Loucy (cell line): ENCODE data around the gene GZMM.

ENCODE experiments used
- H2AFZ ChIP-seq: fragments of 200-600 bp; sonication (generic); 2 replicates; pipeline ENCODE4 v1.6.0; 2016; ENCODE audit warnings: antibody characterized with exemption, mild to moderate bottlenecking, low read length, moderate library complexity
- H3F3A ChIP-seq: fragments of 200-600 bp; 2 replicates; pipeline ENCODE4 v1.6.0; 2016; ENCODE audit warnings: antibody characterized with exemption, low read depth, mild to moderate bottlenecking
- H3K27me3 ChIP-seq: fragments of 200-600 bp; sonication (generic); 2 replicates; pipeline ENCODE4 v1.6.1; 2014; ENCODE audit warnings: low read length, mild to moderate bottlenecking; ENCODE audit not compliant: insufficient read depth, poor library complexity, severe bottlenecking
- H3K36me3 ChIP-seq: fragments of 200-600 bp; sonication (generic); 2 replicates; pipeline ENCODE4 v1.6.1; 2016; ENCODE audit warnings: low read length; ENCODE audit not compliant: insufficient read depth
- H3K4me1 ChIP-seq: fragments of 200-600 bp; sonication (generic); 2 replicates; pipeline ENCODE4 v1.5.1; 2014; ENCODE audit warnings: low read length, mild to moderate bottlenecking; ENCODE audit not compliant: insufficient read depth, poor library complexity, severe bottlenecking
- H3K4me2 ChIP-seq: fragments of 200-600 bp; sonication (generic); 2 replicates; pipeline ENCODE4 v1.6.0; 2014; ENCODE audit warnings: antibody characterized with exemption, low read length, low read depth, mild to moderate bottlenecking; ENCODE audit not compliant: poor library complexity, severe bottlenecking
- H3K4me3 ChIP-seq: fragments of 200-600 bp; sonication (generic); 2 replicates; pipeline ENCODE4 v1.5.1; 2014; ENCODE audit warnings: low read length, mild to moderate bottlenecking, mixed read lengths; ENCODE audit not compliant: poor library complexity, severe bottlenecking
- H3K79me2 ChIP-seq: fragments of 200-600 bp; sonication (generic); 2 replicates; pipeline ENCODE4 v1.6.1; 2014; ENCODE audit warnings: low read length; ENCODE audit not compliant: insufficient read depth
- H3K9ac ChIP-seq: fragments of 200-600 bp; sonication (generic); 2 replicates; pipeline ENCODE4 v1.6.0; 2014; ENCODE audit warnings: mild to moderate bottlenecking, low read depth, low read length, moderate library complexity; ENCODE audit not compliant: poor library complexity, severe bottlenecking
- H3K9me2 ChIP-seq: fragments of 200-600 bp; sonication (generic); replicated peaks from 2 replicates; pipeline ENCODE4 v1.6.1; 2016; ENCODE audit warnings: low read depth, low read length, mixed read lengths
- H3K9me3 ChIP-seq: fragments of 200-600 bp; sonication (generic); 2 replicates; pipeline ENCODE4 v1.6.1; 2014; ENCODE audit warnings: mild to moderate bottlenecking, antibody characterized with exemption, low read length, low read depth; ENCODE audit not compliant: insufficient read depth
- H4K20me1 ChIP-seq: fragments of 200-600 bp; sonication (generic); 2 replicates; pipeline ENCODE4 v1.6.0; 2014; ENCODE audit warnings: antibody characterized with exemption, low read length, mild to moderate bottlenecking; ENCODE audit not compliant: insufficient read depth, poor library complexity, severe bottlenecking
- CTCF ChIP-seq: fragments of 200-600 bp; sonication (generic); conservative IDR thresholded peaks from 2 replicates; pipeline ENCODE4 v1.5.1; 2014; ENCODE audit warnings: mild to moderate bottlenecking, antibody characterized with exemption, low read length
- EZH2phosphoT487 ChIP-seq: fragments of 200-600 bp; IDR thresholded peaks from 2 replicates; pipeline ENCODE4 v1.6.1; 2018; ENCODE audit warnings: antibody characterized with exemption, mild to moderate bottlenecking, moderate library complexity, borderline replicate concordance

Gene GZMM

GRCh38 chr19:570937-571565, 27.2 kb downstream of the GZMM start:
- no peaks in the 10 kb centered on the region for H3K36me3 ChIP-seq
- H3K9me2 ChIP-seq, result no peaks in the 10 kb centered on the region
- H3K4me3 ChIP-seq, result peak overlapping the region; percentile 82
- H4K20me1 ChIP-seq, result peaks cover 33% of the 10 kb centered on the region
- peaks cover 6% of the 10 kb centered on the region for H3K27me3 ChIP-seq
- peaks cover 17% of the 10 kb centered on the region for H3K4me1 ChIP-seq
- H3K9ac ChIP-seq, result peak overlapping the region; percentile 79
- H2AFZ ChIP-seq, result peak overlapping the region; percentile 96
- no peaks in the 10 kb centered on the region for H3K9me3 ChIP-seq
- H3F3A ChIP-seq, result peaks cover 11% of the 10 kb centered on the region
- no peak for TF ChIP-seq CTCF
- no peak for TF ChIP-seq EZH2phosphoT487
- H3K79me2 ChIP-seq, result peaks cover 36% of the 10 kb centered on the region
- peak overlapping the region; percentile 90 for H3K4me2 ChIP-seq

- Histone ChIP-seq H3K36me3 (no peaks in the 10 kb centered on the region), H3K4me1 (peaks cover 22% of the 10 kb centered on the region), H3K4me3 (peak overlapping the region; percentile 82), H3K79me2 (peaks cover 41% of the 10 kb centered on the region), H3F3A (peaks cover 11% of the 10 kb centered on the region), H3K9me3 (no peaks in the 10 kb centered on the region), H3K27me3 (peaks cover 6% of the 10 kb centered on the region), H3K9me2 (no peaks in the 10 kb centered on the region), H3K9ac (peak overlapping the region; percentile 79), H2AFZ (peak overlapping the region; percentile 96), H4K20me1 (peaks cover 38% of the 10 kb centered on the region), H3K4me2 (peak overlapping the region; percentile 90)
- TF ChIP-seq EZH2phosphoT487 (no peak), CTCF (no peak)
Measured at GRCh38 chr19:571566-571974, 27.7 kb downstream of the GZMM start.

GRCh38 chr19:572140-572742, 28.4 kb downstream of the GZMM start, which contains the start of gene BSG:
TSS of gene BSG (plus strand) at chr19:572596. CDS start at chr19:572635, 39 bp downstream.
- no peaks in the 10 kb centered on the region for H3K36me3 ChIP-seq

More at GRCh38 chr19:572140-572742, 28.4 kb downstream of the GZMM start, which contains the start of gene BSG:
- Histone ChIP-seq H3F3A (peaks cover 11% of the 10 kb centered on the region), H3K4me3 (peak within 1 kb of the TSS; percentile 99), H4K20me1 (peaks cover 45% of the 10 kb centered on the region), H3K4me1 (peaks cover 27% of the 10 kb centered on the region), H3K4me2 (peak within 1 kb of the TSS; percentile 90), H3K79me2 (peaks cover 48% of the 10 kb centered on the region), H3K9me2 (no peaks in the 10 kb centered on the region), H3K9ac (peak within 1 kb of the TSS; percentile 100), H3K9me3 (no peaks in the 10 kb centered on the region), H3K27me3 (peaks cover 6% of the 10 kb centered on the region), H2AFZ (peak within 1 kb of the TSS; percentile 96)
- TF ChIP-seq EZH2phosphoT487 (no peak), CTCF (no peak)
